K562 (cell line): ENCODE data around the gene GRIN2A.

ENCODE experiments used
- CREB1 ChIP-seq, 2 experiments: sonication (generic) in 1 of 2; formaldehyde crosslinking in 1 of 2; IDR thresholded peaks; 2 replicates each; pipeline versions ENCODE4 v1.6.1 to v1.8.0; 2012 to 2022; ENCODE audit warnings: inconsistent platforms in 1 of 2, mild to moderate bottlenecking in 1 of 2, missing genetic modification reagents in 1 of 2, moderate library complexity in 1 of 2
- HEY1 ChIP-seq: fragments of 250-450 bp; sonication (Bioruptor Pico); IDR thresholded peaks from 2 replicates; pipeline ENCODE4 v1.5.0; 2020; ENCODE audit warnings: mild to moderate bottlenecking, moderate library complexity, borderline replicate concordance
- HSF4 ChIP-seq: fragments of 250-450 bp; sonication (Bioruptor Pico); IDR thresholded peaks from 2 replicates; pipeline ENCODE4 v2.1.2; 2022; ENCODE audit warnings: mild to moderate bottlenecking, moderate library complexity, borderline replicate concordance
- LARP7 ChIP-seq: fragments of 450-650 bp; IDR thresholded peaks from 2 replicates; pipeline ENCODE4 v1.6.1; 2016
- MXI1 ChIP-seq: IDR thresholded peaks from 2 replicates; pipeline ENCODE4 v1.6.1; 2011; ENCODE audit warnings: low read depth, mild to moderate bottlenecking, improper control_type of control experiment, low read length
- RAD21 ChIP-seq, 2 experiments: fragments of 250-450 bp in 1 of 2; fragments of 450-650 bp in 1 of 2; sonication (Bioruptor Pico) in 1 of 2; formaldehyde crosslinking in 1 of 2; IDR thresholded peaks in 1 of 2; conservative IDR thresholded peaks in 1 of 2; 2 replicates each; pipeline versions ENCODE4 v1.4.0 to v1.8.0; 2020 to 2022; ENCODE audit warnings: mild to moderate bottlenecking in 2 of 2, moderate library complexity in 1 of 2
- ZC3H8 ChIP-seq: fragments of 450-650 bp; IDR thresholded peaks from 2 replicates; pipeline ENCODE4 v1.6.1; 2017
- ZNF175 ChIP-seq: fragments of 200-800 bp; sonication (Bioruptor generic); IDR thresholded peaks from 2 replicates; pipeline ENCODE4 v1.6.1; 2016; ENCODE audit warnings: low read depth, mild to moderate bottlenecking, missing genetic modification characterization, missing compliant biosample characterization
- TF ChIP-seq, protein P1 (sequence below): IDR thresholded peaks from 2 replicates; pipeline ENCODE4 v1.6.1; 2014; ENCODE audit warnings: antibody characterized with exemption

DNA sequence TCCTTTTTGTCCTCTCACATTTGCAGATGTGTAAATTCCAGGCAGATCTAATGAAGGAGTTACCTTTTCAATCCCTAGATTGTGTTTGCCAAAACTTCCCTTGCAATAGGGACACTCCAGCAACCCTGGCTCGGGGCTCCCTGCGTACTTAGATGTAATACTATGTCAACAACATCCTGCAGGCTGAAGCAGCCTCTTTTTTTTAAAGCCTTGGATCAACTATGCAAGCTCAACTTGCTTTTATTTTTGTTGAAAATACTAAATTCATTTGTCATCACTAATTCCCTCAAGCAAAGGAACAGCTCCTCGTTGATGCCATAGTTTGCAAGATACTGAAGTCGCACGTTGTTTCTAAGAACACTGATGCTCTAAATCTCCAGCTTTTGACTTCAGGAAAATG is 59.1 kb downstream of the GRIN2A start:
- TF ChIP-seq RAD21 (CRISPR knock-in tag; conservative IDR thresholded peaks at IDR 0.05 in 1 of 2, IDR thresholded peaks at IDR 0.05 in 1 of 2) (no peak), MXI1 (no peak), ZNF175 (CRISPR knock-in tag) (no peak), LARP7 (no peak), HSF4 (no peak), CREB1 (IDR thresholded peaks at IDR 0.05) (no peak), CREB1 (CRISPR knock-in tag; IDR thresholded peaks at IDR 0.05) (no peak), HEY1 (CRISPR knock-in tag) (no peak), ZC3H8 (no peak)
- TF ChIP-seq, protein P1, sequence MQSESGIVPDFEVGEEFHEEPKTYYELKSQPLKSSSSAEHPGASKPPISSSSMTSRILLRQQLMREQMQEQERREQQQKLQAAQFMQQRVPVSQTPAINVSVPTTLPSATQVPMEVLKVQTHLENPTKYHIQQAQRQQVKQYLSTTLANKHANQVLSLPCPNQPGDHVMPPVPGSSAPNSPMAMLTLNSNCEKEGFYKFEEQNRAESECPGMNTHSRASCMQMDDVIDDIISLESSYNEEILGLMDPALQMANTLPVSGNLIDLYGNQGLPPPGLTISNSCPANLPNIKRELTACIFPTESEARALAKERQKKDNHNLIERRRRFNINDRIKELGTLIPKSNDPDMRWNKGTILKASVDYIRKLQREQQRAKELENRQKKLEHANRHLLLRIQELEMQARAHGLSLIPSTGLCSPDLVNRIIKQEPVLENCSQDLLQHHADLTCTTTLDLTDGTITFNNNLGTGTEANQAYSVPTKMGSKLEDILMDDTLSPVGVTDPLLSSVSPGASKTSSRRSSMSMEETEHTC = no peak
